GM12892 (cell line): ENCODE data around the gene USP35.

ENCODE experiments used
- POLR2A ChIP-seq: IDR thresholded peaks from 2 replicates; pipeline ENCODE4 v1.6.1; 2011; ENCODE audit warnings: low read depth, low read length, control low read depth
- POLR2AphosphoS5 ChIP-seq: IDR thresholded peaks from 2 replicates; pipeline ENCODE4 v1.6.1; 2011; ENCODE audit warnings: low read depth, low read length, control low read depth

DNA sequence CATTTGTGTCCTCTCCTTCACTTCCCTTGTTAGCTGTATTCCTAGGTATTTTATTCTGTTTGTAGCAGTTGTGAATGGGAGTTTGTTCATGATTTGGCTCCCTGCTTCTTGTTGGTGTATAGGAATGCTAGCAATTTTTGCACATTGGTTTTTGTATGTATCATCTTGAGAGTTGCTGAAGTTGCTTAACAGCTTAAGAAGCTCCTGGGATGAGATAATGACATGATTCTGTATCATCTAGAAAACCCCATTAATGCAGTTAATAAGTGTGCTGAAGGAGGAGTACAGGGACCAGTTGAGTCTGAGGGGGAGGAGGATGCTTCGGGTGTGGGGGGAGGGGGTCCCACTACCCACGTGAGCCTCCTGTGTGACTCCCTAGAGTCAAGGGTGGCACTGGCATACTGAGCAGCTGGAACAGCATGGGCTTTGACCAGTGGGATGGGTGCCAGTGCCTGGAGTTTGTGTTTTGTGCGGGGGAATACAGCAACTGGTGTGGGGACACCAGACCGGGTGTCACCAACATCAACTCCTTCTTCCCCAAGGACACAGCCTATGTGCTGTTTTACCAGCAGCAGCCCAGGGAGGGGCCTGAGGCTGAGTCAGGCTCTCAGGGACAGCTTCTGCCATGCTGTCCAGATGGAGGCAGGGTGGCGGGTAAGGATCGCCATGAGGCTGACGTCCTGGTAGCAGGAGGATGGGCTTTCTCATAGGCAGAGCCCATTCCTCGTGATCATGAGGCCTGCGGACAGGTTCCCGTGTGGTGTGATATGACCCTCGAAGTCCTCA, 24.1 kb downstream of the USP35 start:
- TF ChIP-seq POLR2AphosphoS5 (no peak), POLR2A (no peak)
